H1 (cell line): Measurements from ENCODE around the gene CCL15.

Experiments
- CHD2 ChIP-seq: IDR thresholded peaks from 2 replicates; pipeline ENCODE4 v1.6.1; 2012; ENCODE audit warnings: low read length, improper control_type of control experiment
- HDAC6 ChIP-seq: IDR thresholded peaks from one replicate; pipeline ENCODE4 v1.7.1; 2012; ENCODE audit warnings: low read depth, mild to moderate bottlenecking, inconsistent platforms, low read length, moderate library complexity
- KDM5A ChIP-seq: fragments of 200-600 bp; IDR thresholded peaks from 2 replicates; pipeline ENCODE4 v1.7.1; 2012; ENCODE audit warnings: mild to moderate bottlenecking, low read length, inconsistent platforms, mixed read lengths
- POLR2A ChIP-seq, 2 experiments: IDR thresholded peaks; 1 replicate in 1 of 2; 2 replicates in 1 of 2; pipeline ENCODE4 v1.6.1; 2011; ENCODE audit warnings: low read depth in 2 of 2, low read length in 2 of 2, mild to moderate bottlenecking in 2 of 2; ENCODE audit errors: control extremely low read depth in 1 of 2
- SIN3A ChIP-seq, 2 experiments: IDR thresholded peaks in 1 of 2; conservative IDR thresholded peaks in 1 of 2; 2 replicates each; pipeline ENCODE4 v1.6.1; 2011 to 2012; ENCODE audit warnings: low read length in 2 of 2, improper control_type of control experiment in 1 of 2, low read depth in 1 of 2, mild to moderate bottlenecking in 1 of 2
- TAF1 ChIP-seq: IDR thresholded peaks from 2 replicates; pipeline ENCODE4 v1.6.1; 2011; ENCODE audit warnings: mild to moderate bottlenecking, low read depth, low read length
- TCF12 ChIP-seq: IDR thresholded peaks from 2 replicates; pipeline ENCODE4 v1.6.1; 2011; ENCODE audit warnings: low read depth, mild to moderate bottlenecking, low read length
- ZNF274 ChIP-seq: IDR thresholded peaks from 2 replicates; pipeline ENCODE4 v1.7.0; 2012; ENCODE audit warnings: low read length, borderline replicate concordance; ENCODE audit errors: extremely low read depth
- TF ChIP-seq, protein P1 (sequence below), 3 experiments: IDR thresholded peaks; 1 replicate in 2 of 3; 2 replicates in 1 of 3; pipeline versions ENCODE4 v1.5.1 to v1.6.1; 2011; ENCODE audit warnings: low read length in 3 of 3, mild to moderate bottlenecking in 3 of 3, inconsistent platforms in 2 of 3, low read depth in 1 of 3, moderate library complexity in 1 of 3; ENCODE audit not compliant: insufficient read depth in 1 of 3; ENCODE audit errors: control extremely low read depth in 1 of 3

DNA sequence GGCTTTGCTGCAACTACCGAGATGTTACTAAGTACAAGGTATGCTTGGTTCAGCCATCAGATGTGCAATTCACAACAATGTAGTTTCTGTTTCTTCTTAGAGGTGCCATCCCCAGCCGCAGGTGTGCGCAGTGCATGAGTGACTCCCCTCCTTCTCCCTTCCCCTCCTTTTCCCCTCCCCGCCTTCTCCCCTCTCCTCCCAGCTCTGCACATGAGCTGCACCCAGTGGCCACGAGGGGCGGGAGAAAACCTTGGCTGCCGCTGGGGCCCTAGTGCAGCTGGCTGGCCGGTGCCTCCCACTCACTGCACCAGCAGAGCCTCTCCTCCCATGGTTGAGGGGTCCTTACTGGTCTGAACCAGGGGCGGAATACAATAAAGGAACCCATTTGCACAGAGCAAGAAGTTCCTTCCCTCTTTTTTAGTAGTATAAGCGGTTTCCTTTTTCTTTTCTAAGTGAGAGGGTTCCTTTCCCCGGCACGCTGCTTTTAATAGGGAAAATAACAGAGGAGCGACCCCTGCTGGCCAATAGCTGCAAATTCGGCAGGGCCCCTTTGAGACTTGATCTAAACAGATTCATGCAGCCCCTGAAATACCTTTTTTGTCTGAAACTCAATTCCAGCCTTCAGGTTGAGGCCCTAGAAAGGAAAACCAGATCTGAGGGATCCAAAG is 7.8 kb upstream of the CCL15 start:
- no peak for TF ChIP-seq TCF12
- TF ChIP-seq TAF1, result no peak
- no peak for TF ChIP-seq KDM5A
- TF ChIP-seq, protein P1, sequence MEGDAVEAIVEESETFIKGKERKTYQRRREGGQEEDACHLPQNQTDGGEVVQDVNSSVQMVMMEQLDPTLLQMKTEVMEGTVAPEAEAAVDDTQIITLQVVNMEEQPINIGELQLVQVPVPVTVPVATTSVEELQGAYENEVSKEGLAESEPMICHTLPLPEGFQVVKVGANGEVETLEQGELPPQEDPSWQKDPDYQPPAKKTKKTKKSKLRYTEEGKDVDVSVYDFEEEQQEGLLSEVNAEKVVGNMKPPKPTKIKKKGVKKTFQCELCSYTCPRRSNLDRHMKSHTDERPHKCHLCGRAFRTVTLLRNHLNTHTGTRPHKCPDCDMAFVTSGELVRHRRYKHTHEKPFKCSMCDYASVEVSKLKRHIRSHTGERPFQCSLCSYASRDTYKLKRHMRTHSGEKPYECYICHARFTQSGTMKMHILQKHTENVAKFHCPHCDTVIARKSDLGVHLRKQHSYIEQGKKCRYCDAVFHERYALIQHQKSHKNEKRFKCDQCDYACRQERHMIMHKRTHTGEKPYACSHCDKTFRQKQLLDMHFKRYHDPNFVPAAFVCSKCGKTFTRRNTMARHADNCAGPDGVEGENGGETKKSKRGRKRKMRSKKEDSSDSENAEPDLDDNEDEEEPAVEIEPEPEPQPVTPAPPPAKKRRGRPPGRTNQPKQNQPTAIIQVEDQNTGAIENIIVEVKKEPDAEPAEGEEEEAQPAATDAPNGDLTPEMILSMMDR (IDR thresholded peaks at IDR 0.05; ENCODE audit: control extremely low read depth in 1 of 3, insufficient read depth in 1 of 3, low read depth in 1 of 3, low read length in 3 of 3), result peak; percentile 23 to 38 (median 32); a peak in 3 of 4 replicates
- TF ChIP-seq ZNF274, result no peak
- TF ChIP-seq SIN3A (conservative IDR thresholded peaks at IDR 0.05 in 1 of 2, IDR thresholded peaks at IDR 0.05 in 1 of 2; ENCODE audit: low read depth in 1 of 2, low read length in 2 of 2), result no peak
- TF ChIP-seq CHD2, result no peak
- TF ChIP-seq POLR2A (IDR thresholded peaks at IDR 0.05; ENCODE audit: control extremely low read depth in 1 of 2, low read depth in 2 of 2, low read length in 2 of 2), result no peak
- no peak for TF ChIP-seq HDAC6
